Activated CD8-positive, alpha-beta T cell treated with anti-CD3 and anti-CD28 coated beads, Interleukin-2, amount 10 ng/mL, durations not matched to agents 7 days and 5 days (primary cell): Measurements from ENCODE around the gene SPATS2L. TPM values are rescaled to one million over a fixed set of nuclear protein-coding genes. Genes with fewer than 3 reads are reported as not detected.

Source experiments
- ATAC-seq: fragments of 150-1000 bp; cut with Tn5 transposase; one replicate; pipeline ENCODE4 v1.10.0; 2021; ENCODE audit warnings: moderate library complexity
- CTCF ChIA-PET: fragments of 350-600 bp; sonication (Branson Sonifier 250); formaldehyde crosslinking; loops from one replicate; lab custom pipeline; 2021; ENCODE audit warnings: antibody characterized with exemption; lab: Charles Lee
- POLR2A ChIA-PET: fragments of 350-600 bp; sonication (Branson Sonifier 250); formaldehyde crosslinking; loops from one replicate; lab custom pipeline; 2021; ENCODE audit warnings: antibody characterized with exemption; lab: Charles Lee
- DNase-seq: peaks from one replicate; pipeline ENCODE4 v3.0.0-alpha.2; 2020
- H3K27ac Mint-ChIP-seq: one replicate; pipeline ENCODE4 v1.8.0; 2021; ENCODE audit warnings: mild to moderate bottlenecking, mixed read lengths
- H3K27me3 Mint-ChIP-seq: one replicate; pipeline ENCODE4 v1.8.0; 2021; ENCODE audit warnings: low read depth, mixed read lengths
- H3K36me3 Mint-ChIP-seq: one replicate; pipeline ENCODE4 v1.8.0; 2021; ENCODE audit warnings: low read depth, mixed read lengths
- H3K4me1 Mint-ChIP-seq: one replicate; pipeline ENCODE4 v1.8.0; 2021; ENCODE audit warnings: low read depth, mixed read lengths
- H3K4me3 Mint-ChIP-seq: one replicate; pipeline ENCODE4 v1.8.0; 2021; ENCODE audit warnings: mild to moderate bottlenecking, mixed read lengths
- H3K9me3 Mint-ChIP-seq: one replicate; pipeline ENCODE4 v1.8.0; 2022; ENCODE audit warnings: mixed read lengths; ENCODE audit not compliant: insufficient read depth
- total RNA-seq, 2 experiments: library from RNA; stranded (reverse); gene quantifications; one replicate each; pipeline ENCODE4 v1.2.3, GENCODE V29; 2021

SPATS2L gene
- total RNA-seq, 2 experiments from 2014 or later = 45.5 to 46.5 TPM

DNA sequence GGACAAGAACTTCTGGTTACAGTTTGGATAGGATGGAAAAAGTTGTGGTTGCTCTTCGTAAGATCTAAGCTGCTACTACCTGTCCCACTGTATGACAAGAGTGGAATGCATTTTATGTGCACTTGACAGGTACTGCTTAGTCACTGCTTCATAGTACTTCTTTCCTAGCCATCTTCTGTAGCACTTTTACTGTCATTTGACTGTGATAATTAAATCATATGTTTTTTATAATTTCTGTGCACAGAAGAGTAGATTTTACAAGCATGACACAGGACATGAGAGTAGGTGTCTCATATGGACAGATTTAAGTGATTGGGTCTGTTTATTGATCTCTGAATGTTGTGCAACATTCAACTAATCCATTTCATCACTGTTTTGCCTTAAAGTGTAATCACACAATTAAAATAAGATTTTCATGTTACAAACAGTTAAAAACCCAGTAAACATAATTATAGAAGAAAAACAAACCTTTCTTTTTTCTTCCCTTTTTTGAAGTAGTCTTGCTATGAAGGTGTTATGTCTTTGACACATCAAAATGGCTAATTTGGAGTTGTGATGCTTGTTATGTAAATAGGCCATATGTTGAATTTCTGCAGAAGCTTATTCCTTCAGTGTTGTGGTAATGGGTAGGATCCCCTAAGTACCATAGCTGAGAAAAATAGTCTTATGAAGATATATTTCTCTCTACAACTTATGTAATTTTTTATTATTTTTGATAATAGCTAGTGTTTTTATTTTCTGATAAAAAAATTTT is 3.0 kb downstream of the SPATS2L start:
- no peaks in the 10 kb centered on the region for H3K9me3 Mint-ChIP-seq
- H3K27me3 Mint-ChIP-seq = peaks cover 31% of the 10 kb centered on the region
- H3K4me1 Mint-ChIP-seq = peaks cover 26% of the 10 kb centered on the region
- DNase-seq (no peak), ATAC-seq (no peak)
- CTCF ChIA-PET = interaction anchor here (0.9 to 1.3 kb wide), 2 partner anchors 64 to 172 kb away, joined by 3 read pairs; no protein-coding TSS in a partner anchor
- H3K27ac Mint-ChIP-seq = no peak overlapping the region
- POLR2A ChIA-PET = interaction anchor here (1.7 kb wide), 1 partner anchor 74 kb away, joined by 3 read pairs; no protein-coding TSS in a partner anchor
- peaks cover 5% of the 10 kb centered on the region for H3K36me3 Mint-ChIP-seq
- H3K4me3 Mint-ChIP-seq = no peak overlapping the region

DNA sequence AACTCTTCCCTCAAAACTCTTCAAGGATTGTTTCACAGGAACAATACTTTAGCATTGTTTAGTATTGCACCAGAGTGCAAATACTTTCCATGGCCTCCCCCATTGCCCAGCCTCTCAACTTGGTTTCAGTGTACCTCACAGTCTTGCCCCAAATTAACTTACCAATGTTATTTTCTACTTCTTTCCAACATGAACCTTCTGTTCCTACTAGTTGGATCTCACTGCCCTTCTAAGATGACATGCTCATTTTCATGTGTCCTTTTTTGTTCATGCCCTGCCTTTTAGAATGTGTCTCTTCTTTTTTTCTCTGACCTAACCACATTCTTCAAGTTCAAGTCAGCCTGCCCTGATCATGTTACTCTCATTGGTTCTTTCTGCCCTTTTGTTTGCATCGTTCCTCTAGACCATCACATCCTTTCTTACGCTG is 4.1 kb downstream of the SPATS2L start:
- Mint-ChIP-seq H3K4me1 (peaks cover 26% of the 10 kb centered on the region), H3K27ac (no peak overlapping the region), H3K36me3 (peaks cover 5% of the 10 kb centered on the region), H3K27me3 (peaks cover 27% of the 10 kb centered on the region), H3K4me3 (no peak overlapping the region), H3K9me3 (no peaks in the 10 kb centered on the region)
- CTCF ChIA-PET = no interaction called here
- POLR2A ChIA-PET = no interaction called here
- no peak for ATAC-seq
- no peak for DNase-seq

- POLR2A ChIA-PET = no interaction called here
Measured at GRCh38 chr2:200311139-200311538, 4.6 kb downstream of the SPATS2L start.

DNA sequence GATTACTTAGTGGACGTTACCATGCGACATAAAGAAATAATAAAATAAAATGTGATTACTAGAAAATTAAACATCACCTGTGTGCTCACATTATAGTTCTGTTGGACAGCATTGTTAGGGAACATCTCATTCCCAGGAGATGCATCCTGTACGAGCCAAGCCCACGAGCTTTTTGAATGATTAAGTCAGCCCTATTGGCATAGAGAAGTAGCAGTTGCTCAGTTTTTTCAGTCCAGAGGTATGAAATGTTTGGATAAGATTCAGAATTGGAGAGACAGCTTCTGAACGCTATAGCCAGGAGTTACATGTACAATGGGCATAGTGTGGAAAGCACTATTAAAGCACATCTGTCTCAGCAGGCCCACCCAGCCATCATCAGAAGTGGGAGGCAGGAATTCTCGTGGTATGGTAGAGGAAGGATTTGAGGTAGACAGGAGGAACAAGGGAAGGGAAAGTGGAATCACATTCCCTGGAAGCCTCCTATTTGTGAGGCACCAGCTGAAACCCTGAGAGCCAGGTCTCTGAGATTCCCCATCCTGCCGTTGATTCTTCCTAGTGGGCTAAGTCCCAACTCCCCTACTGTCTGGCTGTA is 8.6 kb downstream of the SPATS2L start:
- no peak overlapping the region for H3K27ac Mint-ChIP-seq
- ChIA-PET CTCF (no interaction called here), POLR2A (no interaction called here)
- ATAC-seq (no peak), DNase-seq (no peak)
- H3K36me3 Mint-ChIP-seq = peaks cover 4% of the 10 kb centered on the region
- H3K27me3 Mint-ChIP-seq = peaks cover 18% of the 10 kb centered on the region
- no peak overlapping the region for H3K4me3 Mint-ChIP-seq
- H3K9me3 Mint-ChIP-seq = no peaks in the 10 kb centered on the region
- H3K4me1 Mint-ChIP-seq = peaks cover 12% of the 10 kb centered on the region

More at GRCh38 chr2:200311139-200311538, 4.6 kb downstream of the SPATS2L start:
- H3K9me3 Mint-ChIP-seq = no peaks in the 10 kb centered on the region
- peaks cover 5% of the 10 kb centered on the region for H3K36me3 Mint-ChIP-seq
- CTCF ChIA-PET = interaction anchor here (0.9 to 1.6 kb wide), 2 partner anchors 72 to 168 kb away, joined by 3 read pairs; no protein-coding TSS in a partner anchor
- H3K4me1 Mint-ChIP-seq = peaks cover 25% of the 10 kb centered on the region
- no peak overlapping the region for H3K4me3 Mint-ChIP-seq
- DNase-seq = no peak
- H3K27ac Mint-ChIP-seq = no peak overlapping the region
- H3K27me3 Mint-ChIP-seq = peaks cover 24% of the 10 kb centered on the region
- no peak for ATAC-seq

- CTCF ChIA-PET = no interaction called here
- H3K27ac Mint-ChIP-seq = no peak overlapping the region
- H3K9me3 Mint-ChIP-seq = no peaks in the 10 kb centered on the region
- ATAC-seq (no peak), DNase-seq (no peak)
- no peak overlapping the region for H3K4me3 Mint-ChIP-seq
- H3K27me3 Mint-ChIP-seq = peaks cover 14% of the 10 kb centered on the region
- POLR2A ChIA-PET = no interaction called here
- H3K36me3 Mint-ChIP-seq = no peaks in the 10 kb centered on the region
- peaks cover 11% of the 10 kb centered on the region for H3K4me1 Mint-ChIP-seq
Measured at GRCh38 chr2:200317975-200318374, 11.5 kb downstream of the SPATS2L start.

GRCh38 chr2:200318940-200319435 is 12.5 kb downstream of the SPATS2L start:
- ChIA-PET POLR2A (no interaction called here), CTCF (no interaction called here)
- H3K36me3 Mint-ChIP-seq = no peaks in the 10 kb centered on the region
- H3K4me3 Mint-ChIP-seq = no peak overlapping the region
- ATAC-seq (no peak), DNase-seq (no peak)
- H3K27ac Mint-ChIP-seq = no peak overlapping the region
- peaks cover 11% of the 10 kb centered on the region for H3K4me1 Mint-ChIP-seq
- no peaks in the 10 kb centered on the region for H3K9me3 Mint-ChIP-seq
- H3K27me3 Mint-ChIP-seq = peaks cover 11% of the 10 kb centered on the region

- CTCF ChIA-PET = no interaction called here
- ATAC-seq = no peak
Measured at GRCh38 chr2:200319548-200320337, 13.2 kb downstream of the SPATS2L start.

DNA sequence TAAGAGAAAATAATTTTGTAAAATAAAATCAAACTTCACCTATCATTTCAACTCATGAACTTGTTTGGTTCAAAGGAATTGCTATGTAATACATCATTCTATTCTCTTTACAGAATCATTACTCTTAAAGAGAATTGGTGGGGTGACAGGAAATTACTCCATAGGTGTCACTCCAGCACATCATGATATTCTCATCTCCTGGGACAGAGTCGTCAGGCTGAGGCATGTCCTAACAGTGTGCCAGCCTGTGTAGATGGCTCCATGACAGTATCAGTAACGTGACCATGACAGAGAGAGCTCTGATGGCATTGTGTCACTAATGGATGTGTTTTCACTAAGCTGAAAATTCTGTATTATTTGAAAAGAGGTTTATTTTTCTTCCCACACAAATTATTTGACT is 13.9 kb downstream of the SPATS2L start:
- Mint-ChIP-seq H3K4me1 (peaks cover 11% of the 10 kb centered on the region), H3K4me3 (no peak overlapping the region), H3K27me3 (peaks cover 10% of the 10 kb centered on the region), H3K27ac (no peak overlapping the region), H3K9me3 (no peaks in the 10 kb centered on the region), H3K36me3 (no peaks in the 10 kb centered on the region)
- ATAC-seq (no peak), DNase-seq (no peak)
- CTCF ChIA-PET = interaction anchor here (1.8 kb wide), 1 partner anchor 12 kb away, joined by 3 read pairs; no protein-coding TSS in a partner anchor
- POLR2A ChIA-PET = no interaction called here

More at GRCh38 chr2:200319548-200320337, 13.2 kb downstream of the SPATS2L start:
- POLR2A ChIA-PET = no interaction called here
- Mint-ChIP-seq H3K4me3 (no peak overlapping the region), H3K27me3 (peaks cover 10% of the 10 kb centered on the region), H3K4me1 (peaks cover 11% of the 10 kb centered on the region), H3K9me3 (no peaks in the 10 kb centered on the region), H3K36me3 (no peaks in the 10 kb centered on the region), H3K27ac (no peak overlapping the region)
- DNase-seq = no peak

GRCh38 chr2:200320991-200321390 is 14.5 kb downstream of the SPATS2L start:
- Mint-ChIP-seq H3K4me1 (peaks cover 8% of the 10 kb centered on the region), H3K27me3 (peaks cover 10% of the 10 kb centered on the region), H3K27ac (no peak overlapping the region), H3K9me3 (no peaks in the 10 kb centered on the region), H3K36me3 (no peaks in the 10 kb centered on the region), H3K4me3 (no peak overlapping the region)
- CTCF ChIA-PET = interaction anchor here (1.7 to 1.8 kb wide), 2 partner anchors 13 to 18 kb away, joined by 3 read pairs; no protein-coding TSS in a partner anchor
- ATAC-seq (no peak), DNase-seq (no peak)
- POLR2A ChIA-PET = no interaction called here

DNA sequence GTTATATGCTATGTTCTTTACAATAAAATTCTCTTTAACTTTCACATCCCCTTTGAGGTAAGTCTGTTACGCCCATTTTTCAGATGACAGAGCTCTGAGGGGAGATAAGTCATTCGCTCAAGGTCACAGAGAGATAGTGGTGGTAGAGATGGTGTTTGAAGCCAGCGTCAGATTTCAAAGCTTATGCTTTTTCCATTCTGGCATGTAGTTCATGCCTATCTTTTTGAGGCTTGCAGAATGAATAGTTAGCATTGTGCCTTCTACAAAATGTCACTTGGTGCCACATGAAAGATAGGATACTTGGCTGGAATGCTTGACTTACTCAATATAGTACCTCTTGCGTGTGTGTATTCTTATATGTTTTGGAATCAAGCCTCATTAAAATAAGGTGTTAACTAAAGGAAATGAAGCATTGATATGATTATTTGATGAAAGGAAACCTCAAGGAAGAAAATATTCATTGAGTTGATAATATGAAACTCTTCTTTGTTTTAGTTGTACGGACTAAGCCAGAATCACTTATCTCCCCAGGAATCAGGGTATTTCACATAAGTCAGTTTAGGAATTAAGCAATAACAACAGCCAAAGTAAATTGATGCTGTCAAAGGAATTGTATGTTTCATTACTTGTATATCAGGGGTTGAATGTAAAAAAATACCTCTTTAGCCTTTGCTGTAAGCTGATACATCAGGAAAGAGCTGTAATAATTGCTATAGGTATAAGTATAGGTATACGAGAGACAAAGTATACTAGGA is 15.5 kb downstream of the SPATS2L start:
- H3K27ac Mint-ChIP-seq = no peak overlapping the region
- H3K4me1 Mint-ChIP-seq = peaks cover 2% of the 10 kb centered on the region
- peaks cover 10% of the 10 kb centered on the region for H3K27me3 Mint-ChIP-seq
- H3K9me3 Mint-ChIP-seq = no peaks in the 10 kb centered on the region
- H3K36me3 Mint-ChIP-seq = no peaks in the 10 kb centered on the region
- ATAC-seq (no peak), DNase-seq (no peak)
- POLR2A ChIA-PET = no interaction called here
- CTCF ChIA-PET = interaction anchor here (0.6 to 1.8 kb wide), 5 partner anchors 14 to 188 kb away, joined by 3 read pairs; partner anchors contain the start of gene KCTD18
- H3K4me3 Mint-ChIP-seq = no peak overlapping the region

DNA sequence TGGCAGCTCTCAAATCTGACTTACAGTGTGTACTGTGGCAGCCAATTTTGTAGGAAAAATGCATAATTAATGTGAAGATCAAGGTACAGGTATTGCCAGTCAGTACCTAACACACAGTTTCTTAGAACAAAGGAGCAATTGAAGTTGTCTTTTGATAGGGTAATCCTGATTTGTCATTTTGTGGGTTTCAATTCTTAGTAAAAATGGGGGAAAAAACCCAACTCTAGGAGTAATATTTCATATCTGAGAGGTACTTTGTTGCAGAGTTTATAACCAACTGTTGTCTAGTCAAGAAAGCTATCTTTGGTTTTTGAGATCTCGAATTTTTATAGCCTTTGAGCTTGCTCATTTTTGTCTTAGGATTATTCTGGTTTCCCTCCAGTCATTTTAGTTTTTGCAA is 16.1 kb downstream of the SPATS2L start:
- Mint-ChIP-seq H3K4me3 (no peak overlapping the region), H3K4me1 (peaks cover 2% of the 10 kb centered on the region), H3K27ac (no peak overlapping the region), H3K9me3 (no peaks in the 10 kb centered on the region), H3K27me3 (peaks cover 10% of the 10 kb centered on the region), H3K36me3 (no peaks in the 10 kb centered on the region)
- ChIA-PET CTCF (interaction anchor here (0.6 to 1.7 kb wide), 2 partner anchors 16 to 94 kb away, joined by 3 read pairs; no protein-coding TSS in a partner anchor), POLR2A (no interaction called here)
- DNase-seq (no peak), ATAC-seq (no peak)
